ENCODE measurements around the gene TSC2.

DNA sequence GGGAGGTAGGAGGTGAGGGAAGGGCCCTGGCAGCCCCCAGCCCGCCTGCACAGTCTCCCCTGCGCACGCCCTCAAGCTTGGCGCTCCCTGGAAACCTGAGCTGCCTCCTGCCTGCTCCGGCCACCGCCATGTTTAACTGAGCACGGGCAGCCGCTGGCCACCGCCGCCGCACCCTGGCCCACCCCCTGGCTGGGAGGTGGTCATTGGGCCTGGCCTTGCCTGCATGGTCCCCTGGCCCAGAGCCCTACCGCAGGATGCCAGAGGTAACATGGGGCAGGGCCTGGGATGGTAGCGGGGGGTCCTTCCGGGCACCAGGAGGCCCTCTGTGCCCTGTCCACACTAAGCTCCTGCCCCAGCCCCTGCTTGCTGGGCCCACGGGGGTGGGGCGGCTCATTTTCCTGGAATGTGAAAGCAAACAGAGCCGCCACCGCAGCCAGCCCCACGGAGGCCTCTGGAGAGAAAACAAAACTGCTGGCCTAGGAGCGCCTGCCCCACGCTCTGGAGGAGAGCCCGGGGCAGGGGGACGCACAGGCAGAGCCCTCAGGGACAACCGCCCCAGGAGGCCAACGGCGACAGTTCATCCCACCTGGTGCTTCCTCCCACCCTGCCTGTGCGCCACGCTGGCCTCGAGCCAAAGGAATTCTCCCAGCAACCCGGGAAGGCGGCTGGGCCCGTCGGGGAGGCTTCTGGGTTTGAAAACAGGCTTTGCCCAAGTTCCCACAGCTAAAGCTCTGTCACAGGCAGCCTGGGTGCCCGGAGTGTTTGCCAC is 12.2 kb upstream of the TSC2 start:
- TF ChIP-seq, protein P1, sequence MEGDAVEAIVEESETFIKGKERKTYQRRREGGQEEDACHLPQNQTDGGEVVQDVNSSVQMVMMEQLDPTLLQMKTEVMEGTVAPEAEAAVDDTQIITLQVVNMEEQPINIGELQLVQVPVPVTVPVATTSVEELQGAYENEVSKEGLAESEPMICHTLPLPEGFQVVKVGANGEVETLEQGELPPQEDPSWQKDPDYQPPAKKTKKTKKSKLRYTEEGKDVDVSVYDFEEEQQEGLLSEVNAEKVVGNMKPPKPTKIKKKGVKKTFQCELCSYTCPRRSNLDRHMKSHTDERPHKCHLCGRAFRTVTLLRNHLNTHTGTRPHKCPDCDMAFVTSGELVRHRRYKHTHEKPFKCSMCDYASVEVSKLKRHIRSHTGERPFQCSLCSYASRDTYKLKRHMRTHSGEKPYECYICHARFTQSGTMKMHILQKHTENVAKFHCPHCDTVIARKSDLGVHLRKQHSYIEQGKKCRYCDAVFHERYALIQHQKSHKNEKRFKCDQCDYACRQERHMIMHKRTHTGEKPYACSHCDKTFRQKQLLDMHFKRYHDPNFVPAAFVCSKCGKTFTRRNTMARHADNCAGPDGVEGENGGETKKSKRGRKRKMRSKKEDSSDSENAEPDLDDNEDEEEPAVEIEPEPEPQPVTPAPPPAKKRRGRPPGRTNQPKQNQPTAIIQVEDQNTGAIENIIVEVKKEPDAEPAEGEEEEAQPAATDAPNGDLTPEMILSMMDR (IDR thresholded peaks at IDR 0.05) = no peak
- TF ChIP-seq POLR2A (IDR thresholded peaks at IDR 0.05) = no peak
